Neuronal stem cell (in vitro differentiated cells): ENCODE results near the gene PXDN.

ENCODE experiments used
- DNase-seq: peaks from one replicate; pipeline ENCODE4 v3.0.0-alpha.2; 2013; ENCODE audit warnings: low spot score
- H2AFZ ChIP-seq: one replicate; pipeline ENCODE4 v1.6.1; 2013; ENCODE audit warnings: mild to moderate bottlenecking, low read length, inconsistent platforms
- H2AK5ac ChIP-seq: 2 replicates; pipeline ENCODE4 v1.6.1; 2013; ENCODE audit warnings: low read depth, mild to moderate bottlenecking, inconsistent platforms, low read length, moderate library complexity, mixed read lengths
- H2BK120ac ChIP-seq: 2 replicates; pipeline ENCODE4 v1.6.1; 2013; ENCODE audit warnings: low read depth, mild to moderate bottlenecking, inconsistent platforms, low read length, moderate library complexity, mixed read lengths
- H2BK12ac ChIP-seq: one replicate; pipeline ENCODE4 v1.6.1; 2013; ENCODE audit warnings: low read length, inconsistent platforms
- H2BK15ac ChIP-seq: 2 replicates; pipeline ENCODE4 v1.6.1; 2013; ENCODE audit warnings: mild to moderate bottlenecking, low read length, inconsistent platforms, mixed read lengths
- H2BK5ac ChIP-seq: one replicate; pipeline ENCODE4 v1.6.1; 2013; ENCODE audit warnings: inconsistent platforms, mild to moderate bottlenecking, low read length, moderate library complexity
- H3K14ac ChIP-seq: one replicate; pipeline ENCODE4 v1.6.1; 2013; ENCODE audit warnings: low read length, inconsistent platforms
- H3K18ac ChIP-seq: 2 replicates; pipeline ENCODE4 v1.6.1; 2013; ENCODE audit warnings: low read length, inconsistent platforms
- H3K23ac ChIP-seq: 2 replicates; pipeline ENCODE4 v1.6.1; 2013; ENCODE audit warnings: low read depth, mild to moderate bottlenecking, mixed read lengths, low read length, inconsistent platforms; ENCODE audit not compliant: poor library complexity
- H3K27ac ChIP-seq: replicated peaks from 3 replicates; pipeline ENCODE4 v1.5.1; 2013; ENCODE audit warnings: low read length, inconsistent platforms
- H3K27me3 ChIP-seq, 3 experiments: 2 replicates each; pipeline ENCODE4 v1.6.1; 2013; ENCODE audit warnings: low read length in 3 of 3, mild to moderate bottlenecking in 2 of 3, inconsistent platforms in 1 of 3, low read depth in 1 of 3, mixed read lengths in 1 of 3, moderate library complexity in 1 of 3; ENCODE audit not compliant: control insufficient read depth in 3 of 3, insufficient read depth in 3 of 3
- H3K36me3 ChIP-seq, 2 donors: replicated peaks in 1 of 2; 2 replicates each; pipeline ENCODE4 v1.6.1; 2013; ENCODE audit warnings: low read length in 2 of 2; ENCODE audit not compliant: control insufficient read depth in 2 of 2, insufficient read depth in 2 of 2
- H3K4ac ChIP-seq: 2 replicates; pipeline ENCODE4 v1.6.1; 2013; ENCODE audit warnings: inconsistent platforms, mild to moderate bottlenecking, low read length, moderate library complexity
- H3K4me1 ChIP-seq, 2 donors: 1 replicate in 1 of 2; 2 replicates in 1 of 2; pipeline ENCODE4 v1.6.1; 2013; ENCODE audit warnings: low read length in 2 of 2, low read depth in 1 of 2; ENCODE audit not compliant: control insufficient read depth in 2 of 2, insufficient read depth in 1 of 2
- H3K4me2 ChIP-seq: one replicate; pipeline ENCODE4 v1.6.1; 2013; ENCODE audit warnings: mild to moderate bottlenecking, low read length, inconsistent platforms; ENCODE audit not compliant: insufficient read depth, poor library complexity, severe bottlenecking
- H3K4me3 ChIP-seq, 2 donors: 2 replicates each; pipeline ENCODE4 v1.5.1; 2013; ENCODE audit warnings: low read length in 2 of 2, mild to moderate bottlenecking in 2 of 2, inconsistent platforms in 1 of 2, moderate library complexity in 1 of 2
- H3K79me1 ChIP-seq: one replicate; pipeline ENCODE4 v1.6.1; 2013; ENCODE audit warnings: low read depth, mild to moderate bottlenecking, inconsistent platforms, low read length, moderate library complexity
- H3K9ac ChIP-seq: one replicate; pipeline ENCODE4 v1.6.1; 2013; ENCODE audit warnings: mild to moderate bottlenecking, low read depth, low read length, inconsistent platforms; ENCODE audit not compliant: poor library complexity
- H3K9me3 ChIP-seq, 2 donors: replicated peaks in 1 of 2; 2 replicates each; pipeline versions ENCODE3 to v1.6.1; 2013; ENCODE audit warnings: low read length in 2 of 2, mild to moderate bottlenecking in 2 of 2, inconsistent platforms in 1 of 2, low read depth in 1 of 2, mixed read lengths in 1 of 2, moderate library complexity in 1 of 2; ENCODE audit not compliant: control insufficient read depth in 2 of 2, insufficient read depth in 1 of 2
- H4K8ac ChIP-seq: one replicate; pipeline ENCODE4 v1.6.1; 2013; ENCODE audit warnings: low read depth, mild to moderate bottlenecking, inconsistent platforms, low read length, moderate library complexity
- H4K91ac ChIP-seq: one replicate; pipeline ENCODE4 v1.6.1; 2013; ENCODE audit warnings: low read length, low read depth, mild to moderate bottlenecking, inconsistent platforms; ENCODE audit not compliant: poor library complexity
- WGBS, 2 donors: extraction: QIAGEN DNeasy Blood & Tissue Kit; methylation state at CpG; one replicate each; pipeline ENCODE4 v1.1.7; 2013; ENCODE audit warnings: missing lambda C conversion rate in 2 of 2, mixed read lengths in 1 of 2; ENCODE audit not compliant: insufficient read length in 2 of 2, insufficient replicate concordance in 1 of 2; ENCODE audit errors: extremely low coverage in 2 of 2; 5-methylcytosine and 5-hydroxymethylcytosine counted together

The PXDN gene

DNA sequence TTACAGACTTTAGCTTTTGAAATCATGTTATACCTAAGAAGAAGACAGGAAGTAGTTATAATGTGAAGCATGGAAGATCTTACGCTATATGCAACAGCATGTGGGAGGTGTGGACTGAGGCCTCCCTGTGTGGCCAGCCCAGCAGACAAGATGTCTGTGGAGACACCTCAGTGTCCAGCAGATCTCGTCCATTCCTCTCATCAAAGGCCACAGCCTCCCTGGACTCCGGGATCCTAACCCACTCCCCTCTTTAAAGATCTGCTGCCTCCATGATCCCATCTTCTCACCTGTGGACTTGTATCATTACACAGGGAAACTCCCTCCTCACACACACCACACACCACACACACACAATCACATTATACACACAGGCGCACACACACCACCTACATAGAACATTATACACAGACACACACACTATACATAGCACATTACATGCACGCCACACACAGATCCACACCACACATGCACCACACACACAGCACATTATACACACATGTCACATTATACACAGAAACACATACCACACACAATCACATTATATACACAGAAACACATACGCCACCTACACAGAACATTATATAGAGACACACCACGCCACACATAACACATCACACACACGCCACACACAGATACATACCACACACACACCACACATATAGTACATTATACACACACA lies 89.5 kb downstream of the PXDN start:
- H3K4ac ChIP-seq: no peak overlapping the region
- DNase-seq: no peak
- H2BK5ac ChIP-seq: no peak overlapping the region
- H3K23ac ChIP-seq: peak overlapping the region; percentile 27
- no peak overlapping the region for H2BK12ac ChIP-seq
- H3K4me1 ChIP-seq: no peaks in the 10 kb centered on the region
- H2BK15ac ChIP-seq: no peak overlapping the region
- H3K18ac ChIP-seq: no peak overlapping the region
- H3K9me3 ChIP-seq: peaks cover 0 to 4% of the 10 kb centered on the region in 2 donors
- H3K27me3 ChIP-seq: peaks cover 0 to 2% (median 0%) of the 10 kb centered on the region in 3 experiments
- no peak overlapping the region for H4K91ac ChIP-seq
- no peak overlapping the region for H2BK120ac ChIP-seq
- 100% methylated on average over 4 of the region's 8 CpGs; no CpG with 5 or more reads in 1 of the 2 donors for WGBS, 2 donors
- H3K79me1 ChIP-seq: peaks cover 7% of the 10 kb centered on the region
- H2AFZ ChIP-seq: no peak overlapping the region
- H3K36me3 ChIP-seq: peaks cover 0 to 44% of the 10 kb centered on the region in 2 donors
- no peak overlapping the region for H3K4me2 ChIP-seq
- no peak overlapping the region for H4K8ac ChIP-seq
- H3K9ac ChIP-seq: no peak overlapping the region
- peak overlapping the region in 1 of 2 donors; percentile 49 for H3K4me3 ChIP-seq
- H2AK5ac ChIP-seq: no peak overlapping the region
- no peak overlapping the region for H3K14ac ChIP-seq
- H3K27ac ChIP-seq: no peak overlapping the region

DNA sequence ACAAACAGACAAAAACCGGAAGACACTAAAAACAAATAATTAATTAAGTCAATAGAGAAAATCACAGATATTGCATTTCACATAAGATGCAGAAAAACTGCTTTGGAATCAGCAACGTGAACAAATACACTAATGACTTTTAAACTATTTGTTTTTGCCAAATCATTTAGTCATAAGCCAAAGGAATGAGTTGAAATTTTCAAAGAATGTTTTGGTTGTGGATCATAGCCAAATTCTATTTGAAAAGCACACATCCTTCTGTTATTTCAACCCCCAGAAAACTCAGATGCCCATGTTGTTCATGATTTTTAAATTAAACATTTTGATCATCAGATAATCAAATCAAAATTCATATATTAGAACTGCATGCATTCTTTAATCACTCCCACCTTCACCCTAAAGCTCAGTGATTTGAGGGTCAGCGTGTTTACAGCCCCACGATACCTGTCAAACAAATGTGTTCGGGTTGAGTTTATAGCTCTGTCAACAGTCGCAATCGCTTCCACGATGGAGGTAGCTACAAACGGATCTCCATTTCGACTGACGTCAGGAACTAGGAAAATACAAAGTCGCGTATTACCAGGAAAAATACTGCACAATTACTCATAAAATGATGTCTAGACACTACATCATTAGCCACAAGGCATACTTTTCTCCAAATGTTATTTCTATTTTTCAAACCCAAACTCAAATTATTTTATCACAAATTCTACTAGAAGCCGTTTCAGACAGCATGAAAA lies 90.2 kb downstream of the PXDN start:
- Histone ChIP-seq H3K4me1 (no peaks in the 10 kb centered on the region), H3K18ac (no peak overlapping the region), H3K79me1 (peaks cover 8% of the 10 kb centered on the region), H3K4me2 (no peak overlapping the region), H3K36me3 (peaks cover 0 to 48% of the 10 kb centered on the region in 2 donors), H2BK15ac (no peak overlapping the region), H2BK120ac (no peak overlapping the region), H2BK12ac (no peak overlapping the region), H3K14ac (no peak overlapping the region), H2AK5ac (no peak overlapping the region), H4K91ac (no peak overlapping the region), H3K4me3 (no peak overlapping the region), H4K8ac (no peak overlapping the region), H3K9me3 (peaks cover 0 to 4% of the 10 kb centered on the region in 2 donors), H2AFZ (no peak overlapping the region), H3K27ac (no peak overlapping the region), H3K4ac (no peak overlapping the region), H2BK5ac (no peak overlapping the region), H3K27me3 (peaks cover 0 to 2% (median 0%) of the 10 kb centered on the region in 3 experiments), H3K9ac (no peak overlapping the region), H3K23ac (no peak overlapping the region)
- DNase-seq: no peak
- WGBS, 2 donors: 100% methylated on average over 1 of the region's 14 CpGs

DNA sequence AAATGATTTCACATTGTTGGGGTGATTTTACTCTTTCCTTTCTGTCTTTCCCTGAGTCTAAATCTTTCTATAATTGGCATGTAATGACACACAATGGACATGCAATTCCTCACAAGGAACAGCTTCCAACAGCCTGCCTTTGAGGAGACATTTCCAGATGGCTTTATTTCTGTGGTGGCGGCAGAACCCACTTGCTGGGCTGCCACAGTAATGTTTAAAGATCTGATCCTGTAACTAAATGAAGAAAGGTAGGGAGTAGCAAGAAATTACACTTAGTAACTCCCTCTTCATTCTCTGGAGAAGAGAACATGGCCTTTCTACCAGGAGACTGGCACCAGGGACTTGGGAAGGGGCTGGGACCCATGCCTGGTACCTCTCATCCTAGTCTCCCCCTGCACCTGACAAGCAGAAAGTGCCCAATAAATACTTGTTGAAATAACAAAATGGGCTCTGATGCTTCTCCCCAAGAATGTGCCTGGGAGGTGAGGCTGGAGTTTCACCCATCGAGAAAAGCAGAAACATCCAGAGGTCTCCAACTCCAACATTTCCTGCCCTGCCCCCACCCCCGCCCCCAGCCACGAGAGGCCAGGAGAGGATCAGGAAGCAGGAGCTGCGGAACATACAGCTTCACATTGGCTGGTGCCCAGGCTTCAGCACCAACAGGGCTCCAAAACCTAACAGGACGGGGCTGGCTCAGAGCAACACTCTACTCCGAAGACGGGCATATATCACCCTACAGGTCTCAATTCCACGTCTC lies 92.1 kb downstream of the PXDN start:
- no CpG with 5 or more reads among the region's 9 CpGs for WGBS, 2 donors
- no peak for DNase-seq

More for the DNA sequence above, 92.1 kb downstream of the PXDN start:
- H2BK12ac ChIP-seq: no peak overlapping the region
- H4K8ac ChIP-seq: no peak overlapping the region
- no peak overlapping the region for H2AK5ac ChIP-seq
- H3K4me3 ChIP-seq: no peak overlapping the region
- H3K4me2 ChIP-seq: no peak overlapping the region
- H3K9ac ChIP-seq: no peak overlapping the region
- no peak overlapping the region for H3K14ac ChIP-seq
- H3K36me3 ChIP-seq: peaks cover 0 to 63% of the 10 kb centered on the region in 2 donors
- H3K27ac ChIP-seq: no peak overlapping the region
- peaks cover 9% of the 10 kb centered on the region for H3K79me1 ChIP-seq
- H3K27me3 ChIP-seq: peaks cover 0 to 2% (median 0%) of the 10 kb centered on the region in 3 experiments
- H2BK120ac ChIP-seq: no peak overlapping the region
- no peak overlapping the region for H3K4ac ChIP-seq
- no peak overlapping the region for H4K91ac ChIP-seq
- peaks cover 0 to 4% of the 10 kb centered on the region in 2 donors for H3K9me3 ChIP-seq
- no peak overlapping the region for H2BK15ac ChIP-seq
- no peaks in the 10 kb centered on the region for H3K4me1 ChIP-seq
- H2BK5ac ChIP-seq: no peak overlapping the region
- H3K23ac ChIP-seq: no peak overlapping the region
- H2AFZ ChIP-seq: no peak overlapping the region
- no peak overlapping the region for H3K18ac ChIP-seq
